ENCODE results near the gene FGG. TPM values are rescaled to one million over a fixed set of nuclear protein-coding genes. Genes with fewer than 3 reads are reported as not detected.

Gene FGG
- total and polyA plus RNA-seq, 2 donors from 2014 or later = 1.8 to 2.8 TPM

DNA sequence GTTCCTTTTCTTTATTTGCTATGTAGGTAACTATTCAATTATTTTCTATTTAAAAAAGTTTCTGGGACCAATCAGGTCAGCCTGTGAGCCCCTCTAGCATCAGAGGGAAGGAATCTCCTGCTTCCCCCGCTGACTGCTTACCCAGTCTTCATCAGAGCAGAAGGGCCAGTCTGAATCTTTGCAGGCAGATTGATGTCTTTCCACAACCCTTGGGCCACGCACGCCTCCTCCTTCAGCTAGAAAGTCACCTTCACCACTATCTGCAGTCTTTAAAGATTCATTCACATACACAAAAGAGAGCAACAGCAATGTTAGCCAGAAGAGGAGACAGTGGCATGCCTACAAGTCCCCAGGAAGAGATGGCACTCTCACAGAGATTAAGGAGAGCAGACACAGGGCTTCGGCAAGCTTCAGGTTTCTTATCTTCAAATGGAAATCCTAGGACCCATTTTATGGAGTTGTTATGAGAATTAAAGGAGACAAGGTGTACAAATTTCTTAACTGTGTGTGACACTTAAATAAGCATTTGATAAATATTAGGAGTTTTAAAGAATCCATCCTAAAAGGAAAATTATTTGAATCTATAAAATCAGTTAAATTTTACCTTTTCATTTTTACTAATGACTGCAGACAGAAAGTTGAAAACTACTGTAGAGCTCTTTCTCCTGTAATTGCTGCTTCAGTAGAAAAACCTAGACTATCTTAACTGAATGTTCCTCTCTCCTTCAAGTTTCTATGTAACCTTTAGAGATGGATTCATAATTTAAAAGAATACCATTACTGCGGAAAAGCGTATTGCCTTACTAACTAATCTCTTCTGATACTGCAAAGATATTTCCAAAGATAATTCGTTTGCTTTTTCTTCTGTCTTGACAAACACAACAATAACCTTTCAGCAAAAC is 22.9 kb downstream of the FGG start:
- peak overlapping the region in 1 of 3 donors; percentile 40 for H3K4me3 ChIP-seq (ENCODE audit: low read length in 3 of 3)
- no peaks in the 10 kb centered on the region for H3K9me3 ChIP-seq (ENCODE audit: control insufficient read depth in 2 of 3, insufficient read depth in 1 of 3, low read length in 3 of 3)
- H3K27ac ChIP-seq (ENCODE audit: low read depth in 2 of 2, low read length in 2 of 2) = no peak overlapping the region
- DNase-seq = no peak
- TF ChIP-seq, protein P1, sequence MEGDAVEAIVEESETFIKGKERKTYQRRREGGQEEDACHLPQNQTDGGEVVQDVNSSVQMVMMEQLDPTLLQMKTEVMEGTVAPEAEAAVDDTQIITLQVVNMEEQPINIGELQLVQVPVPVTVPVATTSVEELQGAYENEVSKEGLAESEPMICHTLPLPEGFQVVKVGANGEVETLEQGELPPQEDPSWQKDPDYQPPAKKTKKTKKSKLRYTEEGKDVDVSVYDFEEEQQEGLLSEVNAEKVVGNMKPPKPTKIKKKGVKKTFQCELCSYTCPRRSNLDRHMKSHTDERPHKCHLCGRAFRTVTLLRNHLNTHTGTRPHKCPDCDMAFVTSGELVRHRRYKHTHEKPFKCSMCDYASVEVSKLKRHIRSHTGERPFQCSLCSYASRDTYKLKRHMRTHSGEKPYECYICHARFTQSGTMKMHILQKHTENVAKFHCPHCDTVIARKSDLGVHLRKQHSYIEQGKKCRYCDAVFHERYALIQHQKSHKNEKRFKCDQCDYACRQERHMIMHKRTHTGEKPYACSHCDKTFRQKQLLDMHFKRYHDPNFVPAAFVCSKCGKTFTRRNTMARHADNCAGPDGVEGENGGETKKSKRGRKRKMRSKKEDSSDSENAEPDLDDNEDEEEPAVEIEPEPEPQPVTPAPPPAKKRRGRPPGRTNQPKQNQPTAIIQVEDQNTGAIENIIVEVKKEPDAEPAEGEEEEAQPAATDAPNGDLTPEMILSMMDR (IDR thresholded peaks at IDR 0.05; ENCODE audit: borderline replicate concordance, extremely low read depth, insufficient read depth) = no peak
- H3K9ac ChIP-seq (ENCODE audit: low read length in 3 of 3) = no peak overlapping the region
- H3K27me3 ChIP-seq (ENCODE audit: control insufficient read depth, insufficient read depth, low read length) = no peaks in the 10 kb centered on the region
- intact Hi-C loops (cut with DNase I) = no loop called here
- no peaks in the 10 kb centered on the region for H3K36me3 ChIP-seq (ENCODE audit: control insufficient read depth in 2 of 3, insufficient read depth in 3 of 3, low read length in 3 of 3)
- FAIRE-seq = no peak
- H3K4me1 ChIP-seq (ENCODE audit: control insufficient read depth in 2 of 3, insufficient read depth in 2 of 3, low read depth in 1 of 3, low read length in 3 of 3) = no peaks in the 10 kb centered on the region

DNA sequence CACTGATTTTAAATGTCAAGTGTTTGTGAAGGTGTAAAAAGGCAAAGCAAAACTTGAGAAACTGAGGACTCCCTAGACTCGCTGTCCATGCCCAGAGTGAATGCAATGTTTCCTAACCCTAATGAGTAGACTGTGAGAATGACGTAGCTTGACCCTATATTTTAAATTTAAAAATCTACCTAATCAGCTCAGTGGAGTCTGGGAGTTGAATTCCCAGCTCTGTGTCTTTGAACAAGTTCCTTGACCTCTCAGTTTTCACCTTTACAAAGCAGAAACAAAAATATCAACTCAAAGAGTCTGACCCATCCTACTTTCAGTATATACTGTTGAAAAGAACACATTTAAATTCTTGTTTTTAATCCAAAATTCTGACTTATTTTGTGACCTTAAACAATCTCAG is 24.3 kb downstream of the FGG start:
- H3K9me3 ChIP-seq (ENCODE audit: control insufficient read depth in 2 of 3, insufficient read depth in 1 of 3, low read length in 3 of 3) = no peaks in the 10 kb centered on the region
- H3K4me1 ChIP-seq (ENCODE audit: control insufficient read depth in 2 of 3, insufficient read depth in 2 of 3, low read depth in 1 of 3, low read length in 3 of 3) = no peaks in the 10 kb centered on the region
- TF ChIP-seq, protein P1 (IDR thresholded peaks at IDR 0.05; ENCODE audit: borderline replicate concordance, extremely low read depth, insufficient read depth) = no peak
- no peak overlapping the region for H3K9ac ChIP-seq (ENCODE audit: low read length in 3 of 3)
- DNase-seq (no peak), FAIRE-seq (no peak)
- no peaks in the 10 kb centered on the region for H3K36me3 ChIP-seq (ENCODE audit: control insufficient read depth in 2 of 3, insufficient read depth in 3 of 3, low read length in 3 of 3)
- intact Hi-C loops (cut with DNase I) = no loop called here
- H3K4me3 ChIP-seq (ENCODE audit: low read length in 3 of 3) = no peak overlapping the region
- H3K27me3 ChIP-seq (ENCODE audit: control insufficient read depth, insufficient read depth, low read length) = no peaks in the 10 kb centered on the region
- H3K27ac ChIP-seq (ENCODE audit: low read depth in 2 of 2, low read length in 2 of 2) = no peak overlapping the region

DNA sequence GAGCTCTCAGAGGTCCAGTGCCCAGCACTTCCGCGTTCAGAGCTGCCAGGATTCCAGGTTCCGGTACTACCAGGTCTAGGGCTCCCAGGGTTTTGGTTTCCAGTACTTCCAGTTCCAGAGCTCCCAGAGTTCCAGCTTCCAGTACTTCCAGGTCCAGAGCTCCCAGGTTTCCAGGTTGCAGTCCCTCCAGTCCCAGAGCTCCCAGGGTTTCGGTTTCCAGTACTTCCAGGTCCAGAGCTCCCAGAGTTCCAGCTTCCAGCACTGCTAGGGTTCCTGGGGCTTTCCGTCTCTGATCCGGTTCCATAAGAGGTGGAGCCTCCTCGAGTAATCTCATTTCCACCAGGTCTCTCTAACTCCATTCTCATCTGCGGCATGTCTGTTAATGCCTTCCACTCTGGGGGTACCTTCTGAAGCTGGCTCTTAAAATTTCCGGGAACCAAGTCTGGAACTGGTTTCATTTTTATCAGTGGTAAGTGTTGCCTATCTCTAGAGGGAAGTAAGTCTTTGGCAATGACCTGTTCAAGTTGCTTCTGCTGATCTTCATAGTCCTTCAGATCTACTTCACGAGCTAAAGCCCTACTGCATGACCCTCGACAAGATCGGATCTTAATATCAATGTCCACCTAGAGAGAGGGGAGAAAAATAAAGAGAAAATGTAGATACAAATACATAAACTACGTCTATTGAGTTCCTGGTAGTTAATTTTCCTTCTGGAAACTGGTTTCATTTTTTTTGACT is 26.0 kb downstream of the FGG start:
- DNase-seq (no peak), FAIRE-seq (no peak)
- no peak overlapping the region for H3K4me3 ChIP-seq (ENCODE audit: low read length in 3 of 3)
- intact Hi-C loops (cut with DNase I) = no loop called here
- no peaks in the 10 kb centered on the region for H3K4me1 ChIP-seq (ENCODE audit: control insufficient read depth in 2 of 3, insufficient read depth in 2 of 3, low read depth in 1 of 3, low read length in 3 of 3)
- no peaks in the 10 kb centered on the region for H3K9me3 ChIP-seq (ENCODE audit: control insufficient read depth in 2 of 3, insufficient read depth in 1 of 3, low read length in 3 of 3)
- H3K9ac ChIP-seq (ENCODE audit: low read length in 3 of 3) = no peak overlapping the region
- no peak overlapping the region for H3K27ac ChIP-seq (ENCODE audit: low read depth in 2 of 2, low read length in 2 of 2)
- H3K36me3 ChIP-seq (ENCODE audit: control insufficient read depth in 2 of 3, insufficient read depth in 3 of 3, low read length in 3 of 3) = no peaks in the 10 kb centered on the region
- H3K27me3 ChIP-seq (ENCODE audit: control insufficient read depth, insufficient read depth, low read length) = no peaks in the 10 kb centered on the region
- TF ChIP-seq, protein P1 (IDR thresholded peaks at IDR 0.05; ENCODE audit: borderline replicate concordance, extremely low read depth, insufficient read depth) = no peak

Measured in kidney (tissue), 14 donors.